Raji (cell line): ENCODE measurements around the gene ADAM33.

Experiments used
- POLR2A ChIP-seq: IDR thresholded peaks from 2 replicates; pipeline ENCODE4 v1.6.1; 2011; ENCODE audit warnings: low read depth, low read length, control low read depth; ENCODE audit not compliant: insufficient read depth

The ADAM33 gene, protein sequence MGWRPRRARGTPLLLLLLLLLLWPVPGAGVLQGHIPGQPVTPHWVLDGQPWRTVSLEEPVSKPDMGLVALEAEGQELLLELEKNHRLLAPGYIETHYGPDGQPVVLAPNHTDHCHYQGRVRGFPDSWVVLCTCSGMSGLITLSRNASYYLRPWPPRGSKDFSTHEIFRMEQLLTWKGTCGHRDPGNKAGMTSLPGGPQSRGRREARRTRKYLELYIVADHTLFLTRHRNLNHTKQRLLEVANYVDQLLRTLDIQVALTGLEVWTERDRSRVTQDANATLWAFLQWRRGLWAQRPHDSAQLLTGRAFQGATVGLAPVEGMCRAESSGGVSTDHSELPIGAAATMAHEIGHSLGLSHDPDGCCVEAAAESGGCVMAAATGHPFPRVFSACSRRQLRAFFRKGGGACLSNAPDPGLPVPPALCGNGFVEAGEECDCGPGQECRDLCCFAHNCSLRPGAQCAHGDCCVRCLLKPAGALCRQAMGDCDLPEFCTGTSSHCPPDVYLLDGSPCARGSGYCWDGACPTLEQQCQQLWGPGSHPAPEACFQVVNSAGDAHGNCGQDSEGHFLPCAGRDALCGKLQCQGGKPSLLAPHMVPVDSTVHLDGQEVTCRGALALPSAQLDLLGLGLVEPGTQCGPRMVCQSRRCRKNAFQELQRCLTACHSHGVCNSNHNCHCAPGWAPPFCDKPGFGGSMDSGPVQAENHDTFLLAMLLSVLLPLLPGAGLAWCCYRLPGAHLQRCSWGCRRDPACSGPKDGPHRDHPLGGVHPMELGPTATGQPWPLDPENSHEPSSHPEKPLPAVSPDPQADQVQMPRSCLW

DNA sequence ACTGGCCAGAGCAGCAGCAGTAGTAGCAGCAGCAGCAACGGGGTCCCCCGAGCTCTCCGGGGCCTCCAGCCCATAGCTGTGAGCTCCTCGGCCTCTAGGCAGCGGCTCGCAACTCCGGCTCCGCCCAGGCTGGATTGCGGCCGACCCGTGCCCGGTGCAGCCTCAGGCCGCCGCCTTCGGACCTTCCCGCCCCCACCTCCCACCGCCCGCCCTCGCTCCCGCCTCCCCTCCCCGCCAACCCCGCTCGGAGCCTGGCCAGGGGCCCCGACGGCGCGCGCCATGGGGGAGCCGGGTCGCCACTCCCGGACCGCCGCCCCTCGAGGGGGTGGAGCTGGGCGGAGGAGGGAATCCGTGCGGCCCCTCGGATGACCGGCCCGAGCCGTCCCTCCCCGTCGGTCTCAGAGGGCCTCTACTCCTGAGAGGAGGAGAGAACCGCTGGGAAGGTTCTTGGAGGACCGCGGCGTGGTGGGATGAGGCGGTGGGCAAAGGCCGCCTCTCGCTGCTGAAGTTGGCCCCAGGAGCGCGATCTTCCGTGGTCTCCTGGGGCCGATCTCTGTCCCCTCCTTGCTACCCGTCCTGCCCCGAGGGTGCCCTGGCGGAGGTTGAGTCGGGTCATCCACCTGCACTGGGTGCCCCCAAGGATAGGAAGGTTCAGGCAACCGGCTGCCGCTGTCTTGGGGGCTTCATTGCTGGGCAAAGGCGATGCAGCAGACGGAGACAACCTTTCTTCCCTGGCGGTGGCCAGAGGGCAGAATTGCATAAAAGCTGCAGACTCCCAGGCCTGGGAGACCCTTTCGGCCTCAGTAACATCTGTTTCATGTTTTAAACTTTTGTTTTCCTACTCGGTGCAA lies at the start of gene ADAM33:
TSS of gene ADAM33 (minus strand) at position 80 of the 851 bp plus-strand sequence. CDS start at position 74, 6 bp downstream.
- TF ChIP-seq POLR2A = no peak

DNA sequence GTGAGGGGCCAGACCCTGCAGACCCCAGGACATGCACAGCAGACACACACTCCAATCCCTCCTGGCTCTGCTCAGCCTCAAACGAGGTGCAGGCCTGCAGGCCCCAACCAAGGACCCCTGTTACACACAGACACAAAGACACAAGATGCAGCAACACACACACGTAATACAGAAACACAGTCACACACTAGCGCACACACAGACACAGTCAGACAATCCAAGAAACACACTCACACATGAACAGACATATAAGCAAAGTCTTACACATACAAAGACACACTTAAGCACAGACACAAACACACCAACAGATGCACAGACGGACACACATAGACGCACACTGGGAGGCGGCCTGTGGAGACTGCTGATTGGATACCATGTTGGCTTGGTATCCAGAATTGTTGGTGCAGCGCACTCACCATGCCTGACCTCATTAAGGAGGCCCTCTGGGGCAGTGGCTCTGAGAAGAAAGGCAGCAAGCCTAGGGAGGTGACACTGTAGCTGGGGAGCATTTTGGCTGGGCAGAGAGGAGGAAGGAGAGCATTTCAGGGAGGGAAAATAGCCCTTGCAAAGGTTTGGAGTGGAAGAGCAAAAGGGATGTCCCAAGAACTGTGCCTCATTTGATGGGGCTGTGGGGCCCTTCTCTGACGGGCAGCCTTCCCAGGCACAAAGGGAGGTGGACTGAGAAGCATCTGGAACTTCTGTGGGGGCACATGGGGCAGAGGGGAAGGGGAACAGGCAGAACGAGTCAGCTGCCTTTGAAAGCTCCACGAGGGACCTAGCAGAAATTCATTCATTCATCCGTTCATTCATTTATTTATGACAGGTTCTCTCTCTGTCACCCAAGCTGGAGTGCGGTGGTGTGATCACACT lies 49.2 kb upstream of the ADAM33 start:
- TF ChIP-seq POLR2A = no peak

DNA sequence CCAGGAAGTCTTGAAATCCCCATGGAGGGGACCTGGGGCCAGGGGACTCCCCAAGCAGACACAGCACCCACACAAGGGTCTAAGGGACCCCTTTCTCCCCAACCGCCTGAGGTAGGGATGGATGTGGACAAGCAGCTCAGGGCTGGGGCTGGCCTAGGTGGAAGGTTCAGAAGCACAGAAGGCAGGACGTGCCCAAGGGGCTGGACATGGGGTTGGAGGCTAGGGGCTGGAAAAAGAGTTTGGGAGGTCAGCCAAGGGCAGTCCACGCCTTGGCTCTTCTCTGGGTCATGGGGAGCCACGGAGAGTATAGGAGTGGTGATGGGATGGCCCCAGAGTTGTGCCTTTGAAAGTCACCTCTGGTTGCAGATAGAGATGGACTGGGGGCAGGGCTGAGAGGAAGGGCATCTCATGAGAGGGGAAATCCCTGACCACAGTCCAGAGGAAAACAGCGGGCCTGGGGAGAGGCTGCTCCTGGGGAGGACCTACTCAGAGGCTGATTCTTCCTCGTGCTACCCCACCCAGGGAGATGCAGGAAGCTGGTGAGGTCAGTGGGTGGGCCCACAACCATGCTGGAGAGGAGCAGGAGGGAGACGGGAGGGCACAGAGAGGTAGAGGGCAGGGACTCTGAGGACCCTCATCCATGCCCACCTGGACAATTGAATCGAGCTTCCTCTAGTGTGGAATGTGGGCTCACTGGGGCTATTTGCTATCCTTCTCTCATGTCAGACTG lies 48.2 kb upstream of the ADAM33 start:
- TF ChIP-seq POLR2A = no peak

DNA sequence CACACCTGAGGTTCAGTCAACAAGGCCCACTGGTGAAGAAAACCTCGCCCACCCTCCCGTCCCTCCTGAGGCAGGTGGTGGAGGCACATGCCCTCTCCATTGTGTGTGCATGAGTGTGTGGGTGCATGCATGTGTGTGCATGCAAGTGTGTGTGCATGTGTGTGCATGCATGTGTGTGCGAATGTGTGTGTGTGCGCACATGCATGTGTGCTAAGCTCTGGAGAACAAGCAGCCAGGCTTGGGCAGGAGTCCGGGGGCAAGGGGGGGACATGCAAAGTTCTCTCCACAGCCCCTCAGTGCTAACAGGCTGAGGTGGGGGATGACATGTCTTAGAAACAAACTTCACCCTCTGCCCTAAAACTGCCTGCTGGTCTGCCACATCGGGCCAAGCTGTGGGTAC lies 47.6 kb upstream of the ADAM33 start:
- no peak for TF ChIP-seq POLR2A

DNA sequence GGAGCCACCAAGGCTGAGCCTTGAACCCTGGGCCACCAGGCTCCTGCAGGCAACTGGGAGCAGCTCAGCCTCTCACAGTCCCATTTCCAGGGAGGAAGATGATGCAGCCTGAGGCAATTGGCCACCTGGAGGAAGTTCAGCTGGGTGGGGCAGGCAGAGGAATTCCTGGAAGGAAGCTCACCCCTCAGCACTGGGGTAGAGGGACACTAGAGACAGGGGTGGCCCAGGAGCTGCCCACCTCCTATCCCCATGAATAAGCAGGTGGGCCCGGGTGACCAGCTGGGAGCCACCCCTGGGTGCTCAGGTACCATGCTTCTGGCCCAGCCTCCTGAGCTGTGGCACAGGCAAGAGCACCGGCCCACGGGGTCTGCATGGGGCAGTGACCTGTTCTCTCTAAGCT lies 47.1 kb upstream of the ADAM33 start:
- no peak for TF ChIP-seq POLR2A

DNA sequence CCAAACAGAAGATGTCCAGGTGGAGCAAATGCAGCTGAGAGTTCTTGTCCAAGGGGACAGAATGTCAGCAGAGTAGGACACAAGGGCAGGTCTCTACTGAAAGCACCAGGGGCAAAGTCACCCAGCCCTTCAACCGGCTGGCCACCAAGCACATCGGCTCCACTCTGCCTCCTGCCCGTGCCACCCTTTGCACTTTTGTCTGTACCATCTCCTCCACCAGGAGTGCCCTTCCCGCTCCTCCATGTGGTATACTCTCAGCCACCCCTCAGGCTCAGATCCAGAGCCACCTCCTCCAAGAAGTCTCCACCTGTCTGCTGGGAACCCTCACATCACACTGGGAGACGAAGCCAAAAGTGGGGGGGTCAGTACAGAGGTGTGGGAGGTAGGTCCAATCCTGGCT lies 46.5 kb upstream of the ADAM33 start:
- TF ChIP-seq POLR2A = no peak

DNA sequence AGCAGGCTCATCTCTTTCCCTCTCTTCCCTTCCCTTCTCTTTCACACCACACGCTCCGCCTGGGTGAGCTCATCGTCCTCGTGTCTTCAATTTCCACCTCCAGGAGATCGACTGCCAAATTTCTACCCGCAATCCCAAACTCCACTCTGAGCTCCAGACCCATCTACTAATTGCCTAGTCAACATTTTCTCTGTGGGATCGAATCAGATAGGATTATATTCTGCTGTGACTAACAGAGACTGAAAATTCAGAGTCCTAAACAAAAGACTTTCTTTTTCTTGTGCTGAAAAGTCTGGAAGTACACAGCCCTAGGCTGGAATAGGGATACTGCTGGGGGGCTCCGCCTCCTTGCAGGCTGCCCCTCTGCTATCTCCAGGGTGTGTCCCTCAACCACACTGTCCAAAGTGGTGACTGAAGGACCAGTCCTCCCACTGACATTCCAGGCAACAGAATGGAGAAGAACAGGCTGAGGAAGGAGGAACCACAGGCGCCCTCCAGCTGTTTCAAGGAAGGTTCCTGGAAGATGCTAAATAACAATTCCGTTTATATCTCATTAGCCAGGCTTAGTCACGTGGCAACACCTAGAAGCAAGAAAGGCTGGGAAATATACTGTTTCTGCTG lies 45.7 kb upstream of the ADAM33 start:
- no peak for TF ChIP-seq POLR2A

DNA sequence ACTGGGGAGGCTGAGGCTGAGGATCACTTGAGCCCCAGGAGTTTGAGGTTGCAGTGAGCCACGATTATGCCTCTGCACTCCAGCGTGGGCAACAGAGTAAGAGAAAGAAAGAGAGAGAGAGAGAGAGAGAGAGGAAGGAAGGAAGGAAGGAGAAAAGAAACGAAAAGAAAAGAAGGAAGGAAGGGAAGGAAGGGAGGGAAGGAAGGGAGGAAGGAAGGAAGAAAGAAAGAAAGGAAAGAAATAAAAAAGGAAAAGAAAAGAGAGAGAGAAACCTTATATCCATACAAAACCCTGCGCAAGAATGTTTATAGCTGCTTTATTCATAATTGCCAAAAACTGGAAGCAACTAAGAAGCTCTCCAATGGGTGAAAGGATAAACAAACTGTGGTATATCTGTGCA lies 42.5 kb upstream of the ADAM33 start:
- TF ChIP-seq POLR2A = no peak

DNA sequence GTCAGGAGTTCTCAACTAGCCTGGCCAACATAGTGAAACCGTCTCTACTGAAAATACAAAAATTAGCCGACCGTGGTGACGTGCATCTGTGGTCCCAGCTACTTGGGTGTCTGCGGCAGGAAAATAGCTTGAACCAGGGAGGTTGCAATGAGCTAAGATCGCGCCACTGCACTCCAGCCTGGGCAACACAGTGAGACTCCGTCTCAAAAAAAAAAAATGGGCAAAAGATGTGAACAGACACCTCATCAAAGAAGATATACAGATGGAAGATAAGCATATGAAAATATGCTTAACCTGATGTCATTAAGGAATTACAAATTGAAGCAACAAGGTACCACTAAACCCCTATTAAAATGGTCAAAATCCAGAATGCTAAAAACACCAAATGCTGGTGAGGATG lies 41.5 kb upstream of the ADAM33 start:
- no peak for TF ChIP-seq POLR2A

DNA sequence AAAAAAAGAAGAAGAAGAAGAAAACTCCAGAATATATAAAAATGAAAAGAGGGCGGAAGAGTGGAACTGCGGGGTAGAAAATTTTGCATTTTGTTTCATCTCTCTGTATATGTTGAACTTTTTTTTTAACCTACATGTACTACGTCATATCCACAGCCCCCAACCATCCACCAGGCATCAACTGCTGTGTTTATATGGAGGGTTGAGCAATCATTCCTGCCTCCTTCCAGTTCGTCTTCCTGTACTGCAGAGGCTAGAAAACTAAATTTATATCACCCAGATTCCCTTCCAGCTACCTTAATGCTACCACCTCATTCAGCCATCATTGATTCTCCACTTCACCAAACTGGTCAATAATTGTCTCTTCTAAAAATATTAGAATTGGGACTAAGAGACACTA lies 40.1 kb upstream of the ADAM33 start:
- TF ChIP-seq POLR2A = no peak

DNA sequence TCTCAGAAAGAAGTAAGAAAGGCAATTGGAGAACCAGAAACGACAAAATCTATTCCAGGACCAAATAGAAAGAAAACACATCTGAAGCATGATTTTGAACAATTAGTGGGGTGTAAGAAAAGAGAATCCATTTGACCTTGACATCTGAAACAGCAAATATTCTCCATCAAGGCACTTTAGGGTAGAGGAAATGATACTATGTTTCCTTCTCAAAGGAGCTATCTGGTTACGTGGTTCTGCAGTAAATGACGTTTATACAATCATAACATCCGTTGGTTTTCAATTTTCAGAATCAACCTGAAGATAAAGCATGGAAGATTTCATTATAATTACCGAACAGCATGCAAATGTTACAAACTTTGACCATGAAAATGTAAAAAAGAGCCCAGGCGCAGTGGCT lies 38.8 kb upstream of the ADAM33 start:
- TF ChIP-seq POLR2A = no peak

DNA sequence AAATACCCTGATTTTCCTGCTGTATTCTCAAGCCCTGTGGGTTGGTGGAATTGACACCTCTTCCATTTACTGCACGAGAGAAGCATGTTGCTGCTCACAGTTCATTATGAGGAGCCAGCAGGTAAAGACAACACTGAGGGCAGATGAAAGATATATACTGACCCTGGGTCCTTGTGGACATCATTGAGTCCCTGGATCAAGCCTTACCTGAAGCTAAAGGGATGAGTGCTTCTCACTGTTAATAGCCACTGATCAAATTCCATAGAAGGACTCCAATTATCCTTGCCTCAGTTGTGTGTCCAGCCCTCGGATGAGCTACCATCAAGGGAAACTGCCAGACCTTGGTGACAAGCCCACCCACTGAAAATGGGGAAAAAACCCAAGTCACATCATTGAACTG lies 38.3 kb upstream of the ADAM33 start:
- TF ChIP-seq POLR2A = no peak

DNA sequence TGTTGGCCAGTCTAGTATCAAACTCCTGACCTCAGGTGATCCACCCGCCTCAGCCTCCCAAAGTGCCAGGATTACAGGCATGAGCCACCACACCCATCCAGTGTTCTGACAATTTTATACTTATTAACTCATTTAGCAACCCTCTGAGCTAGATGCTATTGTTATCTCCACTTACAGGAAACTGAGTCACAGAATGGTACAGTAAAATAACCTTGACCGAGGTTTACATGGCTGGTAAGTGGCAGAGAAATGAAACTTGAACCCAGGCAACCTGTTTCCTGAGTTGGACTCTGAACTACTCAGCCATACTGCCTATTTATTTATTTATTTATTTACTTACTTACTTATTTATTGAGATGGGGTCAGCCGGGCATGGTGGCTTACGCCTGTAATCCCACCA lies 37.2 kb upstream of the ADAM33 start:
- no peak for TF ChIP-seq POLR2A

DNA sequence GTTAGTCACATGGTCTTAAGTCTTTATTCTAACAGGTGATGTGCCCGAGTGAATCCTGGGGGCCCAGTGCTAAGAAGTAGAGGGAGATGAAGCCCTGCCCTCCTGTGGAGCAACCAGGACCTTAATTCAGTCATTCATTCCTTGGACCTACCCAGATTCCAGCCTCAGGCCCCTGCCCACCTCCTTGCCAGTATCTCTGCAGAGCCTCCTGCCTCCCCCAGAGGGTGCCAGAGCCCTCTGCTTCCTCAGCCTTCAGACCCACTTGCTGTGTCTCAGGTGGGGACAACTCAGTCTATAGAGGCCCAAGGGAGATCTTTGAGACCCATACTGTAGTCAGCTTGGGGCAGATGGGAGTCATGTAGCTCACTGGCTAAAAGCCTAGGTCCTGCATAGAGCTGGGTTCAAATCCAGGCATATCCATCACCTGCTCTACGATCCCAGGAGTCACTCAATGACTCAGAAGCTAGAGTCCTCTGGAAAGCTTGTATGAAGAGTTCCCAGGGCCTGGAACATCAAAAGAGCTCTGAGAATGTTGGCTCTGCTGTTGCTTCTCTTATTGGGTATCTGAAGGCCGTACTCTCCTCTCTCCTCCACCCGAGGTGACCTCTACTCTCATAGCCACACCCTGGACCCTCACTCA lies 34.5 kb upstream of the ADAM33 start:
- no peak for TF ChIP-seq POLR2A
